Measurements from ENCODE around the gene TTF1. TPM values are rescaled to one million over a fixed set of nuclear protein-coding genes. Genes with fewer than 3 reads are reported as not detected.

TTF1 gene
- total and polyA plus RNA-seq, 2 of the 13 experiments (the other 11 are each of a cell fraction or from before 2014, with no cell fraction given) = 3.4 to 9.8 TPM

- 75% methylated on average over 7 of the region's 7 CpGs for WGBS (ENCODE audit: low lambda C conversion rate)
- H3K79me2 ChIP-seq (ENCODE audit: insufficient read depth, low read length) = peaks cover 18% of the 10 kb centered on the region
- no peak for FAIRE-seq
- TF ChIP-seq ZNF30 (CRISPR knock-in tag; IDR thresholded peaks at IDR 0.05) (no peak), ZNF3 (CRISPR knock-in tag; IDR thresholded peaks at IDR 0.05) (no peak), POGZ (CRISPR knock-in tag; IDR thresholded peaks at IDR 0.05) (no peak), LCORL (IDR thresholded peaks at IDR 0.05) (no peak), LCORL (CRISPR knock-in tag; IDR thresholded peaks at IDR 0.05) (no peak), SP2 (CRISPR knock-in tag; IDR thresholded peaks at IDR 0.05) (no peak), ESRRA (CRISPR knock-in tag; IDR thresholded peaks at IDR 0.05; ENCODE audit: low read depth) (no peak), CHCHD3 (CRISPR knock-in tag; IDR thresholded peaks at IDR 0.05) (no peak), ZNF616 (CRISPR knock-in tag; IDR thresholded peaks at IDR 0.05; ENCODE audit: low read depth) (no peak), ZSCAN25 (CRISPR knock-in tag; IDR thresholded peaks at IDR 0.05) (no peak), ZNF33B (CRISPR knock-in tag; IDR thresholded peaks at IDR 0.05) (no peak), TCF7 (IDR thresholded peaks at IDR 0.05; ENCODE audit: low read depth) (no peak), ZNF530 (CRISPR knock-in tag; IDR thresholded peaks at IDR 0.05; ENCODE audit: low read depth) (no peak), MTF2 (CRISPR knock-in tag; IDR thresholded peaks at IDR 0.05; ENCODE audit: borderline replicate concordance) (no peak), ZNF768 (CRISPR knock-in tag; IDR thresholded peaks at IDR 0.05) (no peak), THAP7 (CRISPR knock-in tag; IDR thresholded peaks at IDR 0.05) (no peak), DDIT3 (CRISPR knock-in tag; IDR thresholded peaks at IDR 0.05) (no peak)
- TF ChIP-seq, protein P1, sequence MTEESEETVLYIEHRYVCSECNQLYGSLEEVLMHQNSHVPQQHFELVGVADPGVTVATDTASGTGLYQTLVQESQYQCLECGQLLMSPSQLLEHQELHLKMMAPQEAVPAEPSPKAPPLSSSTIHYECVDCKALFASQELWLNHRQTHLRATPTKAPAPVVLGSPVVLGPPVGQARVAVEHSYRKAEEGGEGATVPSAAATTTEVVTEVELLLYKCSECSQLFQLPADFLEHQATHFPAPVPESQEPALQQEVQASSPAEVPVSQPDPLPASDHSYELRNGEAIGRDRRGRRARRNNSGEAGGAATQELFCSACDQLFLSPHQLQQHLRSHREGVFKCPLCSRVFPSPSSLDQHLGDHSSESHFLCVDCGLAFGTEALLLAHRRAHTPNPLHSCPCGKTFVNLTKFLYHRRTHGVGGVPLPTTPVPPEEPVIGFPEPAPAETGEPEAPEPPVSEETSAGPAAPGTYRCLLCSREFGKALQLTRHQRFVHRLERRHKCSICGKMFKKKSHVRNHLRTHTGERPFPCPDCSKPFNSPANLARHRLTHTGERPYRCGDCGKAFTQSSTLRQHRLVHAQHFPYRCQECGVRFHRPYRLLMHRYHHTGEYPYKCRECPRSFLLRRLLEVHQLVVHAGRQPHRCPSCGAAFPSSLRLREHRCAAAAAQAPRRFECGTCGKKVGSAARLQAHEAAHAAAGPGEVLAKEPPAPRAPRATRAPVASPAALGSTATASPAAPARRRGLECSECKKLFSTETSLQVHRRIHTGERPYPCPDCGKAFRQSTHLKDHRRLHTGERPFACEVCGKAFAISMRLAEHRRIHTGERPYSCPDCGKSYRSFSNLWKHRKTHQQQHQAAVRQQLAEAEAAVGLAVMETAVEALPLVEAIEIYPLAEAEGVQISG (CRISPR knock-in tag; IDR thresholded peaks at IDR 0.05) = no peak
- TF ChIP-seq, protein P2, sequence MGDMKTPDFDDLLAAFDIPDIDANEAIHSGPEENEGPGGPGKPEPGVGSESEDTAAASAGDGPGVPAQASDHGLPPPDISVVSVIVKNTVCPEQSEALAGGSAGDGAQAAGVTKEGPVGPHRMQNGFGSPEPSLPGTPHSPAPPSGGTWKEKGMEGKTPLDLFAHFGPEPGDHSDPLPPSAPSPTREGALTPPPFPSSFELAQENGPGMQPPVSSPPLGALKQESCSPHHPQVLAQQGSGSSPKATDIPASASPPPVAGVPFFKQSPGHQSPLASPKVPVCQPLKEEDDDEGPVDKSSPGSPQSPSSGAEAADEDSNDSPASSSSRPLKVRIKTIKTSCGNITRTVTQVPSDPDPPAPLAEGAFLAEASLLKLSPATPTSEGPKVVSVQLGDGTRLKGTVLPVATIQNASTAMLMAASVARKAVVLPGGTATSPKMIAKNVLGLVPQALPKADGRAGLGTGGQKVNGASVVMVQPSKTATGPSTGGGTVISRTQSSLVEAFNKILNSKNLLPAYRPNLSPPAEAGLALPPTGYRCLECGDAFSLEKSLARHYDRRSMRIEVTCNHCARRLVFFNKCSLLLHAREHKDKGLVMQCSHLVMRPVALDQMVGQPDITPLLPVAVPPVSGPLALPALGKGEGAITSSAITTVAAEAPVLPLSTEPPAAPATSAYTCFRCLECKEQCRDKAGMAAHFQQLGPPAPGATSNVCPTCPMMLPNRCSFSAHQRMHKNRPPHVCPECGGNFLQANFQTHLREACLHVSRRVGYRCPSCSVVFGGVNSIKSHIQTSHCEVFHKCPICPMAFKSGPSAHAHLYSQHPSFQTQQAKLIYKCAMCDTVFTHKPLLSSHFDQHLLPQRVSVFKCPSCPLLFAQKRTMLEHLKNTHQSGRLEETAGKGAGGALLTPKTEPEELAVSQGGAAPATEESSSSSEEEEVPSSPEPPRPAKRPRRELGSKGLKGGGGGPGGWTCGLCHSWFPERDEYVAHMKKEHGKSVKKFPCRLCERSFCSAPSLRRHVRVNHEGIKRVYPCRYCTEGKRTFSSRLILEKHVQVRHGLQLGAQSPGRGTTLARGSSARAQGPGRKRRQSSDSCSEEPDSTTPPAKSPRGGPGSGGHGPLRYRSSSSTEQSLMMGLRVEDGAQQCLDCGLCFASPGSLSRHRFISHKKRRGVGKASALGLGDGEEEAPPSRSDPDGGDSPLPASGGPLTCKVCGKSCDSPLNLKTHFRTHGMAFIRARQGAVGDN (CRISPR knock-in tag; IDR thresholded peaks at IDR 0.05) = no peak
Measured at GRCh38 chr9:132357764-132358163, 48.9 kb downstream of the TTF1 start.

More at GRCh38 chr9:132357764-132358163, 48.9 kb downstream of the TTF1 start:
- ATAC-seq (no peak), DNase-seq (ENCODE audit: low spot score) (no peak)
- no peak overlapping the region for H2AFZ ChIP-seq (ENCODE audit: low read length)
- peaks cover 0 to 8% of the 10 kb centered on the region in 2 experiments; a peak in 1 of 5 replicates for H3K36me3 ChIP-seq (replicated peaks in 1 of 2; ENCODE audit: control insufficient read depth in 1 of 2, insufficient read depth in 2 of 2, low read length in 2 of 2)
- in situ Hi-C loops (cut with HindIII; ENCODE audit: extremely low pct_ligation_motif_present, low pct_unique_long_range_greater_than_20kb) = no loop called here
- no peak overlapping the region for H3K9ac ChIP-seq (ENCODE audit: insufficient read depth, low read depth, low read length)
- H3K4me1 ChIP-seq (ENCODE audit: insufficient read depth, low read length) = peaks cover 18% of the 10 kb centered on the region
- no peak overlapping the region for H3K27ac ChIP-seq (ENCODE audit: extremely low read length, insufficient read depth, low read length)
- H3K27me3 ChIP-seq (ENCODE audit: control insufficient read depth in 1 of 2, insufficient read depth in 2 of 2, low read length in 2 of 2) = no peaks in the 10 kb centered on the region; a peak in 1 of 5 replicates
- no peak overlapping the region for H3K4me3 ChIP-seq (replicated peaks in 1 of 3; ENCODE audit: insufficient read depth in 1 of 3, low read depth in 2 of 3, low read length in 3 of 3)
- no peaks in the 10 kb centered on the region for H3K9me3 ChIP-seq (ENCODE audit: low read length)
- intact Hi-C loops (cut with micrococcal nuclease; ENCODE audit: unreplicated experiment) = no loop called here
- POLR2A ChIA-PET = no interaction called here
- no peak overlapping the region for H3K4me2 ChIP-seq (ENCODE audit: low read depth, low read length)
- CTCF ChIA-PET (ENCODE audit: low intra/inter-chr PET ratio, low total read pairs) = no interaction called here
- H4K20me1 ChIP-seq (ENCODE audit: insufficient read depth, low read length) = no peaks in the 10 kb centered on the region
- no TSS peak for BruUV-seq (replicated peaks)

All from HepG2 (cell line).